Skin of body (tissue), 2 donors: ENCODE data around the gene TBC1D5. TPM values are rescaled to one million over a fixed set of nuclear protein-coding genes. Genes with fewer than 3 reads are reported as not detected.
"Not testable (repeated sequence)": the region's sequence is repeated elsewhere in the genome, so short reads cannot be mapped to it uniquely, and the experiment has no call there.

Experiments
- DNase-seq: peaks from one replicate; lab custom pipeline; 2025; lab: John Stamatoyannopoulos, UW
- total RNA-seq: library from RNA; depleted of rRNA; stranded (reverse); fragments of >200 nt; gene quantifications from one replicate; pipeline ENCODE4 v1.2.3, GENCODE V29; 2014

Gene TBC1D5
- total RNA-seq, 1 donor from 2014 or later = 99.1 TPM

- DNase-seq = no peak
These were observed 7.4 kb upstream of the TBC1D5 start for GRCh38 chr3:17749705-17750293.

DNA sequence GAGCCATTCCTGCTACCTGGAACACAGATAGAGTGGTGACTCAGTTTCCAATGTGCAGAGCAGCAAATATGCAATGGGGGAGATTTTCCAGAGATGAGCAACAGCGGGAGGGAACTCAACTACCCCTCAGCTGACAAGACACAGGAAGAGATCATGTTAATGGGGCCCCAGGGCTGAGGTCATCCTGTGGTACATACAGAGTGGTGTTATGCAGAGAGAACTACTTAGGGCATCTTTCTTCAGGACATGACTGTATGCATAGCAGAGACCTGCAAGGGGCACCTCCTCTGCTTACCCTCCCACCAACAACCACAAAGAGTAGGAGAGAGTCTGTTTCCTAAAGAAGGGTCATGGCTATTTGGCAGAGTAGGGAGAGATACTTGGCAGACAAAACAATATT, 6.8 kb upstream of the TBC1D5 start:
- no peak for DNase-seq

GRCh38 chr3:17747890-17748247, 5.4 kb upstream of the TBC1D5 start:
- DNase-seq = no peak

GRCh38 chr3:17747174-17747889, 4.9 kb upstream of the TBC1D5 start:
- DNase-seq = no peak

- no peak for DNase-seq
These were observed 3.5 kb upstream of the TBC1D5 start for GRCh38 chr3:17745894-17746293.

DNA sequence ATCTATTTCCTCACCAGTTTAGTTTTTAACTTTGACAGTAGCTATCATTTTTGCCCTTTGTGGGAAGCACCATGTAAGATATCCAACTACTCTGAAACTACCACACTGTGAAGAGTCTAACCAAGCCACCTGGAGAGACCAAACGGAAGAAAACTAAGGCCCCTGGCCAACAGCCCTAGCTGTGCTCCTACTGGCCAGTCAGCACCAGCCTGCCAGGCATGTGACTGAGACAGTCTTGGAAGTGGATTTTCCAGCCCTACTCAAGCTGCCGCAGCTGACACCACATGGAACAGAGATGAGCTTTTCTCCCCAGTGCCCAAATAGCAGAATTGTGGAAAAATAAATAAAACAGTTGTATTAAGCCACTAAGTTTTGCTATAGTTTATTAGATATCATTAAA, 2.9 kb upstream of the TBC1D5 start:
- no peak for DNase-seq

DNA sequence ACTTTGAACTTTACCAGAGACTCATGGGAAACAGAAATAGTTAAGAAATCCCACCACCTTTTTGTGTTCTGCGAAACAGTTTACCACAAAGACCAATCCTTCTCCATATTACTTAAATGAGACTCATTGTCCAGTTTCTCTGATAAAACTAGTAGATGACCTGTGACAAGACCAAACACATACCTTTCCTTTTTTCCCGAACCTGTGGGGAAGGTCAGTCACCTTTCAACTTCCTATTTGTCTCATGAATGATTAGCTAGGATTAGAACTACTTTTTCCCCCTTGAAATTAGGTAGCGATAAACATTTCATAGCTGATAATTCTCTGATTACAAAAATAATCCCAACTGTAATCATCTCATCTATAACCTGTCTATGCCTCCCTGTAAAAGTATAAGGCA, 2.3 kb upstream of the TBC1D5 start:
- no peak for DNase-seq

DNA sequence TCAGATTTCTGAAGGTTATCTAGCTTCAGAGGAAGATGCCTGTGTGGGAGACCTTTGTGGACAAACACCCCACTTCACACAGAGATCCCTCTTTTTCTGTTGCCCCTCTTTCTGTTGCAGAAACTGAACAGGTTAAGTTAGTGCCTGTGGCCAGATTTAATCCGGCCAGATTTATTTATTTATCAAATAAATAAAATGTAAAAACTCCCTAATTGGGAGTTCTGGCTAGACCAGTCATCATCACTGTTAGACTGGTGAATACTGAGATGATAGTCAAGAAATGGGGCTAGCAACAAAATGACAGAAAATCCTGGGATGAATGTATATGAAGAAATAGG, 1.2 kb upstream of the TBC1D5 start:
- no peak for DNase-seq

- no peak for DNase-seq
These were observed 638 bp upstream of the TBC1D5 start for GRCh38 chr3:17742880-17743657.

DNA sequence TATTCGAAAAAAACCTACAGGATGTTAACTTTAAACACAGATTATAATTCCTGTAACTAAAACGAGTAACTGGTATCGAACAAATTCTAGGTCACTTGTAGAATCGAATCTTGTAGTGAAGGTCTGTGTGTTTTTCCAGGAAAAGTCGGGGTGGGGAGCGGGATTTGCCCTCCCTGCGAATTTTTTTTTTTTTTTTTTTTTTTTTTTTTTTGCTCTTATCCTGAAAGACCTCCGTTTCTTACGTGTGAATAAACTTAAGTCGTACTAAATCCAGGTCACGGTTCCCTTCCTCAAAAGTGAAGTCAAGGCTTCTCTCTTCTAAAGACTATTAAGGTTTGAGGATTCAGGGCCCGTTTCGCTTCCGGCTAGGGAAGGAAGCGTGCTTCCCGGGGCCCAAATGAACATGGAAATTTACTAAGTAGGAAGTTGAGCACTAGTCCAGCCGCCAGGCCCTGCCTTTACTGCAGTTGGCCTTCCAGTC, 770 bp downstream of the TBC1D5 start:
- peak; percentile 67 for DNase-seq

DNA sequence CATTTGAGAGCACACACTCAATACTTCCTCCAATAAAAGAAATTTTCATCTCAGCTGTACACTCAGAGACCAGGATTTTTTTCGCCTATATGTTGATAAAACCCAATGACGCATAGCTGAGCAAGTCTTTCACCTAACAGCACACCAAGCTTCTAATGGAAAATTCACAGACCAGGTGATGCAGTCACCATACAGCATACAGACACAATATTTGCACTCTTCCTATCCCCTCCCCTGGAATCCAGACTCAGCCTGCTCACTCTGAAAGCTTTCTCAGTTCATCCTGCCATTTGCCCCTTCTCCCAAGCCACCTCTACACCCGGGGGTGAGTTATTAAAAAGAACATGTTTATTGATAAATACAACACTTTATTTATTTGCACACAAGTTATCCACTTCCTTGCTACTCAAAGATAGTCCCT, 1.7 kb downstream of the TBC1D5 start:
- DNase-seq = no peak

DNA sequence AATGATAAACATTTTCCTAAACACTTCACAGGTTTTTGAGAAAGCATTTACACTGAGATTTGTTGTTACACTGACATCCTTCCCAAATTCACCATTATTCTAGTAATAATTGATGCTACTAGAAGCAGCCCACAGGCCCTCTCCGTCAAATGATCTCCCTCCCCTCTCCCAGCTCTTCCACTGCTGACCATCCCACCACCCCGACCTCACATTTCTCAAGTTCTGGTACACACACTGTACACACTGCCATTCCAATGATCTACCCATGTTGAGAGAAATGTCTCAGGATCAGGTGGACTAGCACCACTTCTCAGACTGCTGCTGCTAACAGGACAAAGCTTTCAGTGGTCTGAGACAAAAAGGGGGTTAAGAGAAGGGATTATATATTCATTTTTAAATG, 3.5 kb downstream of the TBC1D5 start:
- no peak for DNase-seq

- no peak for DNase-seq
These were observed 4.2 kb downstream of the TBC1D5 start for GRCh38 chr3:17738219-17738618.

DNA sequence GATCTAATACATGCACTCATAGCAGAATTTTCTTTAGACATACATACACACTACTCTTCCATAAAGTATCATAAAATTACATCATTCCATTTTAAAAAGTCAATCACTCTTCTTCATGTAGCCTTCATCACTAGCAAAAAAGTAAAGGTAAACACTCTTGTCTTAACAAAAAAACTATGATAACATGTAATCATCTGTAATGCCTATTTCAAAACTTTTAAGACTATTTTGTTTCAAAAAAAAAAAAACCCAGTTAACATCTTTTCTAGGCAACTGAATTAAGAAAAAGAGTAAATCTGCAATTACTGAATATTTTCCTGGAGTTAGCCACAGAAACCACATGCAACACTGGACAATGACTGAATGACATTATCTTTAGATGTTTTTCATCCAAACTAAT, 4.8 kb downstream of the TBC1D5 start:
- DNase-seq = no peak

GRCh38 chr3:17735362-17735761, 7.1 kb downstream of the TBC1D5 start:
- DNase-seq = not testable (repeated sequence)

DNA sequence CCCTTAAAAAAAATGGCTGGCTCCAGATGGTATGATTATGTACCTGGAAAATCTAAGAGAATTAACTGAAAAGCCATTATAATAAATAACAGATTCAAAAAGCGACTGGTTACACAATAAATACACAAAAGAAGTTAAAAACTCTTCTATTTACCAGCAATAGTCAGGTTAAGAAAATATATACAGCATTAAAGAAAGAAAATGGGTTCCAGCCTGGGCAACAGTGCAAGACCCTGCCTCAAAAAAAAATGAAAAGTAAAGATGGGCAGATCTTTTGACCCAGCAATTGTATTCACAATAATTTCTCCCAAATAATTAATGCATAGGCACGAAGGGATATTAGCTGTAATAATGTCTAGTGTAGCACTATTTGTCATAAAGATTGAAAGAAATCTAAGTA, 8.7 kb downstream of the TBC1D5 start:
- DNase-seq = no peak

GRCh38 chr3:17733215-17733614, 9.2 kb downstream of the TBC1D5 start:
- DNase-seq = no peak

DNA sequence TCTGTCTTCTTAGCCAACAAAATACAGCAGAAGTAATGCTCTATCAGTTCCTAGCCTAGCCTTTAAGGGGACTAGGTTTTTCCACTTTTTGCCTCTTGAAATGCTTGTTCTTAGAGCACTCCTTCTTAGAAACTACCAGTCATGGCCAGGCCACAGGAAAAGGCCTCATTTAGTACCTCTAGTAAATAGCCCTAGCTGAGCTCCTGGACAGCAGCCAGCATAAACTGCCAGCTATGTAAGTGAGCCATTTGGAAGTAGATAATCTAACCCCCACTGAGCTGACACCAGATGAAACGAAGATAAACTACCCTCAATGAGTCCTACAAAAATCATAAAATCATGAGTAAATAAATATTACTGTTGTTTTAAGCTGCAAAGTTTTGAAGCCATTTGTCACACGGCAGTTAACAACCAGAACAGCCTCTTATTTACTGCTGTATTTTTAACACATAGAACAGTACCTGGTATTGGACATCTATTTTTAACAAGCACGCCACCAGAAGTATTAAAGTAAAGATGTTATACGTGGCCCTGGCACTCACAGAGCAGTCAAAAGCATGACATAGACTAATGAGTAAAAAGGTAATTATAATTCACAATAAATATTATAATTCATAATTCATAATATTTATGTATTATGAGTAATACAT, 12.0 kb downstream of the TBC1D5 start:
- no peak for DNase-seq

GRCh38 chr3:17726313-17726712, 16.1 kb downstream of the TBC1D5 start:
- DNase-seq = no peak

DNA sequence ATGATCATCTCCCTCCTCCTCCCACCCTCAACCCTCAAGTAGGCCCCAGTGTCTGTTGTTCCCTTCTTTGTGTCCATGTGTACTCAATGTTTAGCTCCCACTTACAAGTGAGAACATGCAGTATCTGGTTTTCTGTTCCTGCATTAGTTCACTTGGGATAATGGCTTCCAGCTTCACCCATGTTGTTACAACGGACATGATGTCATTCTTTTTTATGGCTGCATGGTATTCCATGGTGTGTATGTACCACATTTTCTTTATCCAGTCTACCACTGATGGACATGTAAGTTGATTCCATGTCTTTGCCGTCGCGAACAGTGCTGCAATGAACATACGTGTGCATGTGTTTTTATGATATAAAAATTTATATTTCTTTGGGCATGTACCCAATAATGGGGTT, 16.6 kb downstream of the TBC1D5 start:
- DNase-seq = not testable (repeated sequence)

- no peak for DNase-seq
These were observed 17.5 kb downstream of the TBC1D5 start for GRCh38 chr3:17724948-17725347.

DNA sequence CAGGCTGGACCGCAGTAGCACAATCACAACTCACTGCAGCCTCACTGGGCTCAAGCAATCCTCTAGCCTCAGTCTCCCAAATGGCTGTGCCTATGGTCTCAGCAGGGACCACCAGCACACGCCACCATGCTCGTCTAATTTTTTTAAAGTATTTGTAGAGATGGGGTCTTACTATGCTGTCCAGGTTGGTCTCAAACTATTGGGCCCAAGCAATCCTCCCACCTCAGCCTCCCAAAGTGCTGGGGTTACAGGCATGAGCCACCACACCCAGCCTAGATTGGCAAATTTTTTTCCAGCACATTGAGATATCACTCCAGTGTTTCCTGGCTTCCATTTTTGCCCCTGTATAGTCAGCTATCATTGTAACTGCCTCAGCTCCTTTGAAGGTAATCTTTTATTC, 18.3 kb downstream of the TBC1D5 start:
- DNase-seq = no peak
